GM18508 (cell line): ENCODE measurements around the gene KMO.

Source experiments
- ATAC-seq: cut with Tn5 transposase; IDR thresholded peaks from one replicate; pipeline ENCODE4 v1.9.1; 2021; ENCODE audit warnings: moderate number of reproducible peaks; ENCODE audit not compliant: insufficient read depth, unreplicated experiment

The KMO gene

GRCh38 chr1:241591736-241592135 lies 59.6 kb downstream of the KMO start:
- ATAC-seq = no peak

- ATAC-seq = peak; percentile 52
These were observed 60.2 kb downstream of the KMO start for GRCh38 chr1:241592273-241592958.

DNA sequence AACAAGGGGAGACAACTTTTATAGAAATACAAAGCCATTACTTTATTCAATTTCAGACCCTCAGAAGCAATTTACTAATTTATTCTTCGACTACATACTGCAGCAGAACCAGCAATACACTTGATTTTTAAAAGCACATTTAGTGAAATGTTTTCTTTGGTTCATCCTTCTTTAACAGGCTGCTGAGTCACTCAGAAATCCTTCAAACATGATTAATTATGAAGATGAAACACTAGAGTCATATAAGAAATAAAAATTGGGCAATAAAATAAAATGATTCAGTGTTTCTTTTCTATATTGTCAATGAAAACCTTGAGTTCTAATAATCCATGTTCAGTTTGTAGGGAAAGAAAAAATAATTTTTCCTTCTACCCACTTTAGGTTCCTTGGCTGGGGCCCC lies 61.0 kb downstream of the KMO start:
- no peak for ATAC-seq

DNA sequence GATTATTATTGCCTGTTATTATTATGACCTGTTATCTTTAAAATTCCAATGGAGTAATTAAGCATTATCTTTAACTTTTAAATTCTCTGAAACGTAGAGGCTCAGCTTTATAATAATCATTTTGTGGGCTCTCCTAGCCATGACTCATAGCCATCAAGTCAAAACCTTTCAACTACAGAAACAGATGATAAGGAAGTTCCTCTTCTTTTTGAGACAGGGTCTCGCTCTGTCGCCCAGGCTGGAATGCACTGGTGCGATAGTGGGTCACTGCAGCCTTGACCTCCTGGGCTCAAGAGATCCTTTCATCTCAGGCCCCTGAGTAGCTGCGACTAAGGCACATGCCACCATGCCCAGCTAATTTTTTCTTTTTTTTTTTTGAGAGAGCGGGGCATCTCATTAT lies 64.5 kb downstream of the KMO start:
- no peak for ATAC-seq

- no peak for ATAC-seq
These were observed 66.1 kb downstream of the KMO start for GRCh38 chr1:241598249-241598648.

DNA sequence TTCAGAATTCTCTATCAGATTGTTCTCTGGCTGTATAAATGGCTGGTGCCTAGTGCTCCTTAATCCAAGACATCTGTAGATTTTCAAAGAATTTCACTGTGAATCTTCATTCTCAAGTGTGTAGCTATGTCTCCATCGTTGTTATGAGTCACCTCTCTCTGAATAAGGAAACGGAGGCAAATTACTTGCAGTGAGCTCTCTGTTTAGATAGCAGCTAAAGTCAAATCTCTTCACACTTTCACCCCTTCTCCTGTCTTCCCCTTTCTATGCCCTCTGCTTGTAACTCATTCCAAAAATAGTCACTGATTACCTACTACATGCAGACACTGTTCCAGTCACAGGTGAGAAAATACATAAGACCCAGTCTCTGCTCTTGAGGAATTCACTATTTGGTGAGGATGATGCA lies 68.3 kb downstream of the KMO start:
- peak; percentile 68 for ATAC-seq

GRCh38 chr1:241603731-241604245 lies 71.6 kb downstream of the KMO start:
- ATAC-seq = no peak

- no peak for ATAC-seq
These were observed 73.1 kb downstream of the KMO start for GRCh38 chr1:241605146-241605805.

GRCh38 chr1:241606544-241606943 lies 74.4 kb downstream of the KMO start:
- no peak for ATAC-seq

GRCh38 chr1:241607497-241607896 lies 75.3 kb downstream of the KMO start:
- ATAC-seq = no peak

DNA sequence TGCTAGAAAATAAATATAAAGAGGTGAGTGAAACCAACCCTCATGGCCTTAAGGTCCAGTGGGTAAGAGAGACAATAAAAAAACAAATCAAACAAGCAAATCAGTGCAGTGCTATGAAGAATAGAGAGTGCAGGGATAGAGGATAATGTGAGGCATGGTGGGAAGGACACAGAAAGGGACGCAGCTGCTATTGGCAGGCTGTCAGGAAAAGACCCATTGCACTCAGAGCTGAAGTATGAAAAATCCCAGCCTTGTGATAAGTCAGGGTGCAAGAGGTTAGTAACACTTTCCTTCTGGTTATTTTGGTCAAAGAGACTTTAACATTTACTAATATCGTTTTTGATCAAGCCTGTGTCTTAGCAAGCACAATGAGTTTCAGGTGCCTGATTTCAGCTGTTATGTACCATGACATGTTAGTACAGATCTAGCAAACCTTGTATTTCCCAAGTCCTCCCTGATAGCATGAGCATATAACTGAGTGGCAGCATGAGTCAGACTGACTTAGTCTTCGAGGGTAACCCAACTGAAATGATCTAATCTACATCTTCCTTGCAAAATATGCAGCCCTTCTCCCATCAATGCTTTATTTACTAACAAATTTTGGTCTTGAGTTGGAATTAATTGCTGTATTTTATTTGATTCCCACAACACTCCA lies 76.3 kb downstream of the KMO start:
- ATAC-seq = no peak

GRCh38 chr1:241610056-241610815 lies 78.1 kb downstream of the KMO start:
- no peak for ATAC-seq

DNA sequence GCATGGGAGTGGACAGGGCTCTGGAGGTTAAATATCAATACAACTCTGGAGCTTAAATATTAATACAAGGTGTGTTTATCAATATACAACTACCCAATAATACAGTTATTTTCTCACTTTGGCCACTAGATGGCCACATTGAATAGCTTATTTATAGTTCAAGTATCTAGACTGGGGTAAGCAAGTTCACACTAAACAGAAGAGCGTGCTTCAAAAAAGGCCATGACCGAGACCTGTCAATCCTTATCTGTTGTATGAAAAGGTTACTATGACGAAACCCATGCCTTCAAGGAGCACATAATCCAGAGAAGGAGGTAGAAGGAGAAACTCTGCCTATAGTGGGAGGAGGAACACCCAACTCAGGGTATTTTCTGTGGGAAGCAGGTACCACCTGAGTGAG lies 78.9 kb downstream of the KMO start:
- peak; percentile 91 for ATAC-seq

DNA sequence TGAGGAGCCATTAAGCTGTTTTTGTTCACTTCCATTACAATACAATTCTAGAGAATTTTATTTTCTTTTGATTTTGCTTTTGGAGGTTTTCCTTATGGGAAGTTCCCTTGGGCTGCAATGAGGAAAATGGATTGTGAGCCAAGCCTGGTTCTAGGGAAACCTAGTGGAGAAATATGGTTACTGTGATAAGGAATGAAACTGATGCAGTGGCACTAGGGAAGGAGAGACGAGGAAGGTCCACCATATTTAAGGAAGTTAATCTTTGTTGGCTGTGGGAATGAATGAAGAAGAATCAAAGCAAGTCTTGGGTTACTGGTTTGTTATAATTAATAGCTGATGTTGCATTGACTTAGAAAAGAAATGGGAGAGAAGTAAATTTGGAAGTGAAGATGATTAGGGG lies 79.6 kb downstream of the KMO start:
- ATAC-seq = no peak

DNA sequence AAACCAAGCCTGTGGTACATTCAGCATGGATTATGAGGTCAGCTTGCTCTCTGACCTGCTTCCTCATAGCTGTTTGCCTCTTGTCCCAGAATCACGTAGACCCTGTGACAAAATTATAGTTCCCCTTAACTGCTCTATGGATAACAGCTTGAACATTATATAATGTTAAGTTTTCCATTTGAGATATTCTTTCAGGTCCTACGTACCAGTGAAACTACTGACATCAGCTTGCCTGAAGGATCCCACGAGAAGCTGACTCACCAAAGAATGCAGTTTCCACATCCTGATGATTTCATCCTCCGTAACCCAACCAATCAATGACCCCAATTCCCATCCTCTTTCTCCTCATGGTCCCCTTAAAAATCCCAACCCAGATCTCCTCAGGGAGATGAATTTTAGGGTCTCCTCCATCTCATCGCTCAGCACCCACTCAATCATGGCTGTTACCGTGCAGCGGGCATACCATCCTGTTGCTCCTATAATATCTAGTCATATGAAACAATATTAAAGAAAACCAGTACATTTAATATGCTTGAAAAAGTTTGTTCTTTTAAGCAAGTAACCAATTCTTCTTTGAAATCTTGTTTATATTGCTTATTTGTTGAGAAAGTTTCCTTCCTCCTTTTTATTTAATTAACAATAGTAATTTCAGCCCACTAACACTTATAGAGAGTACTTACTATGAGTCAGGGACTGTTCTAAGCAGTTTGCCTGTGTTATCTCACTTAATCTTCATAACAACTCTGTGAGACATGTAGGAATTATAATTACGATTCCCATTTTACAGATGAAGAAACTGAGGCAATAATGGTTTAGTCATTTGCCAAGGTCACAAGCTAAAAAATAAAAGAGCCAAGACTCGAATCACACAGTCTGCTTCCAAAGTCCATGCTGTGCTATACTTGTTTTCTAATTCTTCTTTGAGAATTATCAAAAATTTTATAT lies 80.6 kb downstream of the KMO start:
- no peak for ATAC-seq

GRCh38 chr1:241614144-241614543 lies 82.0 kb downstream of the KMO start:
- ATAC-seq = no peak

GRCh38 chr1:241614572-241614971 lies 82.4 kb downstream of the KMO start:
- ATAC-seq = no peak

GRCh38 chr1:241615043-241615974 lies 83.1 kb downstream of the KMO start:
- no peak for ATAC-seq

DNA sequence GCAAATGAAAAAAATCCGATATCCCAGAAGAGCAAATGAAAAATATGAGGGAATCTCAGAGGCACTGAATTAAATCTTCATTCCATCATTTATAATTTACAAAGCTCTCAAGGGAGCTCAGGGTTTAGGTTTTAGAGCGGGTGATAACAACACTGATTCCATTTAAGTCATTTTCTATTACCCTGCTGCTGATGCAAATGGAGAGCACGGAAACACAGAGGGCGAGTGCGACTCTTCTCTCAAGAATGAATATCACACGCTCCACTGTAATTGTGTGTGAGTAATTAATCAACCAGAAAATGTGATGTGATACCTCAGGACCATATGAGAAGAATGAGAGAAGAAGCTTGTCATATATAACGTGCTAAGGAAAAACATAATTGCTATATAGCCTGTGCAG lies 85.2 kb downstream of the KMO start:
- ATAC-seq = no peak
